Endothelial cell of umbilical vein (primary cell): Measurements from ENCODE around the gene RAB12. TPM values are rescaled to one million over a fixed set of nuclear protein-coding genes. Genes with fewer than 3 reads are reported as not detected.

ENCODE experiments used
- BruUV-seq: library from RNA; stranded (reverse); fragments of 400-500 nt; replicated peaks from 2 replicates; lab custom pipeline; 2021; lab: Mats Ljungman, UMichigan
- CTCF ChIA-PET: fragments of 300-600, 350-600 bp; sonication (Branson Sonifier 250); formaldehyde crosslinking; loops from one replicate; lab custom pipeline; 2021; ENCODE audit warnings: antibody characterized with exemption, inconsistent platforms; lab: Charles Lee
- POLR2A ChIA-PET: fragments of 300-600, 350-600 bp; sonication (Branson Sonifier 250); formaldehyde crosslinking; loops from one replicate; lab custom pipeline; 2021; ENCODE audit warnings: antibody characterized with exemption, inconsistent platforms; lab: Charles Lee
- DNase-seq: peaks from one replicate; pipeline ENCODE4 v3.0.0-alpha.2; 2011; ENCODE audit warnings: low read depth, low spot score
- FAIRE-seq: peaks from 2 replicates; lab custom pipeline; 2011; peaks lifted over from hg19 to GRCh38; lab: Jason Lieb, UNC
- H2AFZ ChIP-seq: 2 replicates; pipeline ENCODE4 v1.6.0; 2012; ENCODE audit warnings: low read depth, low read length, control low read depth, inconsistent platforms
- H3K27ac ChIP-seq: 2 replicates; pipeline ENCODE4 v1.5.1; 2011; ENCODE audit warnings: low read depth, mild to moderate bottlenecking, control low read depth, low read length, moderate library complexity; ENCODE audit not compliant: insufficient read depth
- H3K27me3 ChIP-seq, 2 experiments: 2 replicates each; pipeline versions ENCODE4 v1.6.0 to v1.6.1; 2011; ENCODE audit warnings: low read length in 2 of 2, mixed read lengths in 1 of 2; ENCODE audit not compliant: control insufficient read depth in 2 of 2, insufficient read depth in 2 of 2
- H3K36me3 ChIP-seq, 2 experiments: 2 replicates in 1 of 2; 3 replicates in 1 of 2; pipeline ENCODE4 v1.5.1; 2011; ENCODE audit warnings: low read length in 2 of 2, mild to moderate bottlenecking in 1 of 2, moderate library complexity in 1 of 2; ENCODE audit not compliant: control insufficient read depth in 2 of 2, insufficient read depth in 2 of 2; ENCODE audit errors: extremely low read depth in 1 of 2
- H3K4me1 ChIP-seq: 3 replicates; pipeline ENCODE4 v1.5.1; 2011; ENCODE audit warnings: mild to moderate bottlenecking, low read length; ENCODE audit not compliant: control insufficient read depth, insufficient read depth; ENCODE audit errors: extremely low read depth
- H3K4me2 ChIP-seq: 2 replicates; pipeline ENCODE4 v1.6.1; 2011; ENCODE audit warnings: low read length, control low read depth, mixed read lengths; ENCODE audit not compliant: insufficient read depth
- H3K4me3 ChIP-seq, 3 experiments: fragments of 200-600 bp in 1 of 3; sonication (generic), shearing (Covaris generic) in 1 of 3; replicated peaks in 1 of 3; 2 replicates each; pipeline ENCODE4 v1.5.1; 2011 to 2016; ENCODE audit warnings: control low read depth in 3 of 3, low read length in 3 of 3, mild to moderate bottlenecking in 2 of 3, inconsistent platforms in 1 of 3, low read depth in 1 of 3, moderate library complexity in 1 of 3; ENCODE audit not compliant: insufficient read depth in 1 of 3
- H3K79me2 ChIP-seq: 2 replicates; pipeline ENCODE4 v1.6.0; 2012; ENCODE audit warnings: low read length, inconsistent platforms; ENCODE audit not compliant: control insufficient read depth, insufficient read depth
- H3K9ac ChIP-seq: replicated peaks from 2 replicates; pipeline ENCODE3; 2011; ENCODE audit warnings: low read length, control low read depth; ENCODE audit not compliant: insufficient read depth; ENCODE audit errors: extremely low read depth
- H3K9me1 ChIP-seq: replicated peaks from 3 replicates; pipeline ENCODE4 v1.6.0; 2011; ENCODE audit warnings: mild to moderate bottlenecking, low read length; ENCODE audit not compliant: control insufficient read depth, insufficient read depth; ENCODE audit errors: extremely low read depth
- H3K9me3 ChIP-seq: replicated peaks from 2 replicates; pipeline ENCODE4 v1.5.1; 2012; ENCODE audit warnings: low read length, inconsistent platforms; ENCODE audit not compliant: control insufficient read depth, insufficient read depth
- H4K20me1 ChIP-seq: replicated peaks from 2 replicates; pipeline ENCODE3; 2011; ENCODE audit warnings: mild to moderate bottlenecking, low read length; ENCODE audit not compliant: control insufficient read depth, insufficient read depth; ENCODE audit errors: extremely low read depth
- CTCF ChIP-seq, 2 donors: IDR thresholded peaks; 1 replicate in 1 of 2; 2 replicates in 1 of 2; pipeline ENCODE4 v1.5.1; 2011; ENCODE audit warnings: low read length in 2 of 2, mild to moderate bottlenecking in 2 of 2, moderate library complexity in 2 of 2, control low read depth in 1 of 2, inconsistent platforms in 1 of 2, low read depth in 1 of 2; ENCODE audit not compliant: insufficient read depth in 1 of 2; ENCODE audit errors: extremely low read depth in 1 of 2
- EZH2 ChIP-seq: IDR thresholded peaks from 2 replicates; pipeline ENCODE4 v1.6.1; 2012; ENCODE audit warnings: borderline replicate concordance, low read depth, mild to moderate bottlenecking, moderate library complexity, low read length, inconsistent platforms; ENCODE audit not compliant: severe bottlenecking
- GATA2 ChIP-seq: IDR thresholded peaks from 2 replicates; pipeline ENCODE4 v1.7.0; 2011; ENCODE audit warnings: low read depth, mild to moderate bottlenecking, moderate library complexity, mixed read lengths, low read length; ENCODE audit not compliant: insufficient read length, insufficient read depth
- MYC ChIP-seq: IDR thresholded peaks from one replicate; pipeline ENCODE4 v1.6.1; 2011; ENCODE audit warnings: mild to moderate bottlenecking, low read depth, low read length
- POLR2A ChIP-seq: IDR thresholded peaks from 2 replicates; pipeline ENCODE4 v1.6.1; 2012; ENCODE audit warnings: low read depth, mild to moderate bottlenecking, control low read depth, low read length
- POLR2AphosphoS5 ChIP-seq: IDR thresholded peaks from 2 replicates; pipeline ENCODE4 v1.6.1; 2012; ENCODE audit warnings: low read depth, mild to moderate bottlenecking, control low read depth, low read length, moderate library complexity; ENCODE audit not compliant: insufficient read depth
- dilution Hi-C: fragments of 300-500 bp; cut with MboI; formaldehyde crosslinking; loops from one replicate; pipeline ENCODE4 v1.15.0; 2019; ENCODE audit warnings: low sequenced_read_pairs; ENCODE audit not compliant: extremely low pct_ligation_motif_present
- intact Hi-C: fragments of 100-400 bp; cut with micrococcal nuclease; formaldehyde crosslinking; loops from one replicate; pipeline ENCODE4 v1.10.0; 2022
- polyA plus RNA-seq, 4 experiments: library from polyadenylated mRNA; depleted of rRNA in 3 of 4; stranded (reverse) in 3 of 4; unstranded in 1 of 4; fragments of >200 nt; gene quantifications; 2 replicates each; pipeline versions ENCODE4 v1.2.1 to v1.2.3, GENCODE V29; 2011 to 2012; ENCODE audit warnings: missing spikeins in 1 of 4
- total RNA-seq: library from RNA; stranded (reverse); gene quantifications from 2 replicates; pipeline ENCODE4 v1.2.3, GENCODE V29; 2021

Gene RAB12
- total and polyA plus RNA-seq, 2 donors (not counting 3 experiments of a cell fraction or from before 2014, with no cell fraction given), result 11.5 to 42.0 TPM

DNA sequence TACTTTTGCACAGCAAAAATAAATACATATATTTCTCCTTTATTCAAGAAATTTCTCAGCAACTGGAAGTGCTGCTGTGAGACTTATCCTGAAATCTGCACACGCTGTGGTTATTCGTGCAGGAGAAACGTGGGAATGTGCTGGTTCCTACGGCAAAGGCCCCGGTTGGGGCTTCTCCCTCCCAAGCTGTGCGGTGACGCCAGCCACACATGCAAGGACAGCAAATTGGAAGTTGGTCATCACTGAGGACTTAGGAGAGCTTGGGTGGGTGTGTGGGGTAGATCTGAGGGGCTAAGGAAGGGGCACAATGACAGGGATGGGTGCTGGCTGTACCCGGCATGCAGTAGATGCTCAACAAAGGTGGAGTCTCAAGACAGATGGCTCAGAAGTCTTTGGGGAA is 79.6 kb downstream of the RAB12 start:
- Histone ChIP-seq H2AFZ (no peak overlapping the region), H3K27ac (no peak overlapping the region), H3K9me1 (no peaks in the 10 kb centered on the region), H3K79me2 (no peaks in the 10 kb centered on the region), H3K4me1 (no peaks in the 10 kb centered on the region), H3K9ac (no peak overlapping the region), H3K36me3 (no peaks in the 10 kb centered on the region), H3K9me3 (no peaks in the 10 kb centered on the region), H3K4me2 (no peak overlapping the region), H3K27me3 (peaks cover 0 to 3% of the 10 kb centered on the region in 2 experiments), H4K20me1 (no peaks in the 10 kb centered on the region), H3K4me3 (no peak overlapping the region)
- ChIA-PET CTCF (interaction anchor here (1.2 kb wide), 1 partner anchor 10 kb away, joined by 3 read pairs; no protein-coding TSS in a partner anchor), POLR2A (no interaction called here)
- dilution Hi-C loops, result no loop called here
- no peak for TF ChIP-seq EZH2
- no peak for TF ChIP-seq POLR2AphosphoS5
- no peak for TF ChIP-seq POLR2A
- TF ChIP-seq MYC, result no peak
- TF ChIP-seq CTCF (IDR thresholded peaks at IDR 0.05; ENCODE audit: extremely low read depth in 1 of 2, insufficient read depth in 1 of 2, low read depth in 1 of 2, low read length in 2 of 2), result no peak
- TF ChIP-seq GATA2, result no peak
- intact Hi-C loops, result no loop called here
- DNase-seq (no peak), FAIRE-seq (no peak)
- no TSS peak for BruUV-seq

Other genes starting within 250 kb of the RAB12 start
- 36.7 and 75.7 TPM in 2 replicates for gene MTCL1, start 96.1 kb downstream of the RAB12 start, total RNA-seq
- 11.9 and 14.0 TPM in 2 replicates for gene MTCL1, start 96.1 kb downstream of the RAB12 start, polyA plus RNA-seq